ENCODE results near the gene USH2A. TPM values are rescaled to one million over a fixed set of nuclear protein-coding genes. Genes with fewer than 3 reads are reported as not detected.

Gene USH2A
- total RNA-seq, 1 experiment from 2014 or later: not detected

DNA sequence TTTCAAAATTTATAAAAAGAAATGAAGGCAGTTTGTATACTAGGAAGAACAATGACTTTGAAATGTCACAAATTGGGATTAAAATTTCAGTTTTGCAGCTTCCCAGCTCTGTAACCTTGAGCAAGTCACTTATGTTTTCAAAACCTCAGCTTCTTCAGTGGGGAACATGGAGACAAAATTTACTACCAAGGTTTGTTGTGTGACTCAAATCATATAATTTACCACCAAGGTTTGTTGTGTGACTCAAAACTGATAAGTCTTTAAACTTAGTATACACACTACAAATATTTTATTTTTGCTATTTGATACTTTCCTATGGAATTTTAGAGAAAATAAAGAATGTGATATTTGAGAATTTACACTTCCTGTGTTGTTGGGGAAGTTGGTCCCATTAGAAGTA, 636.3 kb downstream of the USH2A start:
- intact Hi-C loops (cut with micrococcal nuclease): no loop called here
- Histone ChIP-seq H3K9me3 (ENCODE audit: control insufficient read depth in 1 of 2, insufficient read depth in 1 of 2, low read depth in 1 of 2, low read length in 2 of 2) (no peaks in the 10 kb centered on the region), H3K27me3 (ENCODE audit: insufficient read depth, low read length) (no peaks in the 10 kb centered on the region), H4K20me1 (ENCODE audit: insufficient read depth) (no peaks in the 10 kb centered on the region), H3K27ac (ENCODE audit: low read depth, low read length) (no peak overlapping the region), H3K9me2 (ENCODE audit: insufficient read depth) (no peaks in the 10 kb centered on the region), H3K4me3 (replicated peaks in 1 of 2; ENCODE audit: low read depth in 1 of 2, low read length in 2 of 2) (no peak overlapping the region), H3K36me3 (ENCODE audit: control insufficient read depth in 1 of 2, insufficient read depth in 2 of 2, low read length in 2 of 2) (no peaks in the 10 kb centered on the region), H3K4me2 (ENCODE audit: low read length) (no peak overlapping the region), H2AFZ (ENCODE audit: low read depth, low read length, poor library complexity, severe bottlenecking) (no peak overlapping the region), H3K79me2 (ENCODE audit: insufficient read depth, low read length) (no peaks in the 10 kb centered on the region), H3K9ac (ENCODE audit: low read length) (no peak overlapping the region), H3K4me1 (ENCODE audit: control insufficient read depth in 1 of 2, insufficient read depth in 2 of 2, low read length in 2 of 2) (no peaks in the 10 kb centered on the region)
- TF ChIP-seq, protein P1, sequence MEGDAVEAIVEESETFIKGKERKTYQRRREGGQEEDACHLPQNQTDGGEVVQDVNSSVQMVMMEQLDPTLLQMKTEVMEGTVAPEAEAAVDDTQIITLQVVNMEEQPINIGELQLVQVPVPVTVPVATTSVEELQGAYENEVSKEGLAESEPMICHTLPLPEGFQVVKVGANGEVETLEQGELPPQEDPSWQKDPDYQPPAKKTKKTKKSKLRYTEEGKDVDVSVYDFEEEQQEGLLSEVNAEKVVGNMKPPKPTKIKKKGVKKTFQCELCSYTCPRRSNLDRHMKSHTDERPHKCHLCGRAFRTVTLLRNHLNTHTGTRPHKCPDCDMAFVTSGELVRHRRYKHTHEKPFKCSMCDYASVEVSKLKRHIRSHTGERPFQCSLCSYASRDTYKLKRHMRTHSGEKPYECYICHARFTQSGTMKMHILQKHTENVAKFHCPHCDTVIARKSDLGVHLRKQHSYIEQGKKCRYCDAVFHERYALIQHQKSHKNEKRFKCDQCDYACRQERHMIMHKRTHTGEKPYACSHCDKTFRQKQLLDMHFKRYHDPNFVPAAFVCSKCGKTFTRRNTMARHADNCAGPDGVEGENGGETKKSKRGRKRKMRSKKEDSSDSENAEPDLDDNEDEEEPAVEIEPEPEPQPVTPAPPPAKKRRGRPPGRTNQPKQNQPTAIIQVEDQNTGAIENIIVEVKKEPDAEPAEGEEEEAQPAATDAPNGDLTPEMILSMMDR (IDR thresholded peaks at IDR 0.05 in 2 of 3, conservative IDR thresholded peaks at IDR 0.05 in 1 of 3; ENCODE audit: borderline replicate concordance in 1 of 3, insufficient read depth in 1 of 3, low read depth in 2 of 3, low read length in 2 of 3): no peak
- TF ChIP-seq CEBPB (IDR thresholded peaks at IDR 0.05; ENCODE audit: low read depth): no peak
- no peak for TF ChIP-seq FOSL1 (IDR thresholded peaks at IDR 0.05; ENCODE audit: low read depth)
- no peak for TF ChIP-seq RAD21 (IDR thresholded peaks at IDR 0.05; ENCODE audit: low read depth)
- no peak for TF ChIP-seq POLR2A (IDR thresholded peaks at IDR 0.05; ENCODE audit: borderline replicate concordance, extremely low read depth, insufficient read depth, insufficient read length)
- TF ChIP-seq ELF1 (IDR thresholded peaks at IDR 0.05; ENCODE audit: borderline replicate concordance, low read depth): no peak
- no peak for TF ChIP-seq YY1 (IDR thresholded peaks at IDR 0.05; ENCODE audit: extremely low read depth, insufficient replicate concordance, low read depth, low read length)
- TF ChIP-seq CBX3 (IDR thresholded peaks at IDR 0.05; ENCODE audit: low read depth): no peak
- TF ChIP-seq EZH2phosphoT487 (IDR thresholded peaks at IDR 0.05; ENCODE audit: borderline replicate concordance): no peak
- no peak for TF ChIP-seq ZFX (IDR thresholded peaks at IDR 0.05)
- TF ChIP-seq TCF7L2 (IDR thresholded peaks at IDR 0.05; ENCODE audit: borderline replicate concordance, extremely low read depth, insufficient read depth, insufficient read length): no peak
- TF ChIP-seq, protein P2, sequence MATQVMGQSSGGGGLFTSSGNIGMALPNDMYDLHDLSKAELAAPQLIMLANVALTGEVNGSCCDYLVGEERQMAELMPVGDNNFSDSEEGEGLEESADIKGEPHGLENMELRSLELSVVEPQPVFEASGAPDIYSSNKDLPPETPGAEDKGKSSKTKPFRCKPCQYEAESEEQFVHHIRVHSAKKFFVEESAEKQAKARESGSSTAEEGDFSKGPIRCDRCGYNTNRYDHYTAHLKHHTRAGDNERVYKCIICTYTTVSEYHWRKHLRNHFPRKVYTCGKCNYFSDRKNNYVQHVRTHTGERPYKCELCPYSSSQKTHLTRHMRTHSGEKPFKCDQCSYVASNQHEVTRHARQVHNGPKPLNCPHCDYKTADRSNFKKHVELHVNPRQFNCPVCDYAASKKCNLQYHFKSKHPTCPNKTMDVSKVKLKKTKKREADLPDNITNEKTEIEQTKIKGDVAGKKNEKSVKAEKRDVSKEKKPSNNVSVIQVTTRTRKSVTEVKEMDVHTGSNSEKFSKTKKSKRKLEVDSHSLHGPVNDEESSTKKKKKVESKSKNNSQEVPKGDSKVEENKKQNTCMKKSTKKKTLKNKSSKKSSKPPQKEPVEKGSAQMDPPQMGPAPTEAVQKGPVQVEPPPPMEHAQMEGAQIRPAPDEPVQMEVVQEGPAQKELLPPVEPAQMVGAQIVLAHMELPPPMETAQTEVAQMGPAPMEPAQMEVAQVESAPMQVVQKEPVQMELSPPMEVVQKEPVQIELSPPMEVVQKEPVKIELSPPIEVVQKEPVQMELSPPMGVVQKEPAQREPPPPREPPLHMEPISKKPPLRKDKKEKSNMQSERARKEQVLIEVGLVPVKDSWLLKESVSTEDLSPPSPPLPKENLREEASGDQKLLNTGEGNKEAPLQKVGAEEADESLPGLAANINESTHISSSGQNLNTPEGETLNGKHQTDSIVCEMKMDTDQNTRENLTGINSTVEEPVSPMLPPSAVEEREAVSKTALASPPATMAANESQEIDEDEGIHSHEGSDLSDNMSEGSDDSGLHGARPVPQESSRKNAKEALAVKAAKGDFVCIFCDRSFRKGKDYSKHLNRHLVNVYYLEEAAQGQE (IDR thresholded peaks at IDR 0.05; ENCODE audit: low read depth): no peak
- no TSS peak for BruUV-seq (replicated peaks)
- no peak for DNase-seq (ENCODE audit: low read depth, low spot score)
- ATAC-seq: no peak
- ChIA-PET POLR2A (no interaction called here), CTCF (no interaction called here), RAD21 (ENCODE audit: low non-redundant PET in 1 of 2, low total read pairs in 2 of 2, uncharacterized antibody in 2 of 2, unreplicated experiment in 2 of 2) (no interaction called here)

Data from HCT116 (cell line).